ENCODE data around the gene GBF1. TPM values are rescaled to one million over a fixed set of nuclear protein-coding genes. Genes with fewer than 3 reads are reported as not detected.
A peak's percentile ranks its signal among the peaks of the same experiment; 100 is the strongest.

Gene GBF1
- total and polyA plus RNA-seq, 12 donors, result 20.7 to 60.5 (median 49.3) TPM

DNA sequence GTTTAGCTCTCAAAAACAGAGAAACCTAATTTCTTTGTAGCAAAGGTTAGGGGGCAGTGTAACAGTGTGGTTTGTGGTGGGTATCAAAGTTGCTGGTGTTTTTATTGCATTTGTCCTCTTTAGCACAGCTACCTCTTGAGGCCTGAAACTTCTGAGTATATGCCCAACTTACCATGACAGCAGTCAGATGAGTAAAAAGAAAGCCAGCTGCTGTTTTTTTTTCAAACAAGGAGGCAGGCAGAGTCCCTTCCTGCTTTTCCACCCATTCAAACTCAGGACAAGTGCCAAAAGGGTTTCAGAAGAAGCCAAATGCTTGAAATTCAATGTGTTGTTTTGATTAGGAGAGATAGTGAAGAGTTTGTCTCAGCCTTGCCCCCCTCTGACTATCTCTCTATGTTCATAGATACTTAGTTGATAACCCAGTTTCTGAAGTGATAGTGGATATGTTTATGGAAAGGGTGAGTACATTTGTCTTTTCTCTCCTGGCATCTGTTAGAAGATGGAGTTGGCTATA lies 23.1 kb downstream of the GBF1 start:
- intact Hi-C loops (cut with DNase I), result no loop called here
- Histone ChIP-seq H3K4me3 (no peak overlapping the region), H3K27me3 (no peaks in the 10 kb centered on the region), H3K36me3 (peaks cover 0 to 24% (median 6%) of the 10 kb centered on the region in 9 donors), H3K9me3 (no peaks in the 10 kb centered on the region), H3K4me1 (peaks cover 4 to 67% (median 42%) of the 10 kb centered on the region in 9 donors), H3K27ac (peak overlapping the region in 2 of 10 donors; percentile 11 to 32)
- DNase-seq, result no peak
- ATAC-seq, result peak in 3 of 8 donors; percentile 19 to 51 (median 33)
- TF ChIP-seq CTCF (IDR thresholded peaks at IDR 0.05), result no peak

GRCh38 chr10:102269017-102269416 lies 23.7 kb downstream of the GBF1 start:
- DNase-seq, result no peak
- H3K4me1 ChIP-seq, result peaks cover 4 to 67% (median 44%) of the 10 kb centered on the region in 9 donors
- intact Hi-C loops (cut with DNase I), result no loop called here
- H3K27me3 ChIP-seq, result no peaks in the 10 kb centered on the region
- no peaks in the 10 kb centered on the region for H3K9me3 ChIP-seq
- no peak for TF ChIP-seq CTCF (IDR thresholded peaks at IDR 0.05)
- no peak overlapping the region for H3K4me3 ChIP-seq
- H3K27ac ChIP-seq, result peak overlapping the region in 1 of 10 donors; percentile 32
- ATAC-seq, result peak in 1 of 8 donors; percentile 63
- WGBS, 2 donors, result 49 to 54% methylated on average over 3 of the region's 3 CpGs
- peaks cover 0 to 18% (median 2%) of the 10 kb centered on the region in 9 donors for H3K36me3 ChIP-seq

DNA sequence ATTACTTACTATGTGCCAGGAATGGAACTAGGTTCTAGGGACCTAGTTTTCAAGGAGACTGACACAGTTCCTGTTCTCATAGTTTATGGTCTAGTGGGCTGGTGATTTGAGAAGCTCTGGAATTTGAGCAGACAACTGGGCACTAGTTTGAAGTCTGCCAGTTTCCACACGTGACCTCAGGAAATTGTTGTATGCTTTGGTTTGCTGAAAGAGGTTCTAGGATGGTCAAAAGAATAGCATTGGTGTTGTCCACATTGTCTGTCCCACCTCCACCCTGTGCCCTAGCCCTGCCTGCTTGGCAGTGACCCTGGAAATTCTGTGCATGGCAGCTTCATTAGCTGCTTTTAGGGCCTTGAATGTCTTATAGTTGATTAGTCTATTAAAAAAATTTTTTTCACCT lies 28.7 kb downstream of the GBF1 start:
- DNase-seq (no peak), ATAC-seq (peak in 1 of 8 donors; percentile 63)
- H3K36me3 ChIP-seq, result peaks cover 0 to 16% (median 0%) of the 10 kb centered on the region in 9 donors
- H3K4me3 ChIP-seq, result no peak overlapping the region
- H3K9me3 ChIP-seq, result no peaks in the 10 kb centered on the region
- no peak overlapping the region for H3K27ac ChIP-seq
- no peaks in the 10 kb centered on the region for H3K27me3 ChIP-seq
- intact Hi-C loops (cut with DNase I), result no loop called here
- WGBS, 2 donors, result 43 to 46% methylated on average over 1 of the region's 1 CpG
- peaks cover 0 to 57% (median 33%) of the 10 kb centered on the region in 9 donors for H3K4me1 ChIP-seq
- TF ChIP-seq CTCF (IDR thresholded peaks at IDR 0.05), result no peak

DNA sequence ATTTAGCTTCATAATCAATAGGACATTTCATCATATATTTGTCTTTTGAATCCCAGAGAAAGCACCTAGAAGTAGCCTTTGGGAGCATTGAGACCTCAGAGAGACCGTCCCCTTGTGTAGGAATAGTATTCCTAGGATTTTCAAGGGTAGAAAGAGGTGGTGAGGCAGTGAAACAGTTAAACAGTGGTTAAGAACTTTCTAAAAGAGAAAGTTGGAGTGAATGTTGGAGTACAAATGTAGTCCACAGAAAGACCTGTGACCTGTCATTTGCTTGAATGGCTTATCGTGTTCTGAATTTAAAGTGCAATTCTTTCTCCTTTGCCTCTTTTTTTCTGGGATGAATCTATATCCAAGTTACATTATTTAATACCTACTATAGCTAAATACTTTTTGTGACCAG lies 30.0 kb downstream of the GBF1 start:
- H3K4me1 ChIP-seq, result peaks cover 5 to 62% (median 40%) of the 10 kb centered on the region in 9 donors
- H3K27me3 ChIP-seq, result no peaks in the 10 kb centered on the region
- WGBS, 2 donors, result 65 to 78% methylated on average over 2 of the region's 2 CpGs
- no peak for ATAC-seq
- no peak overlapping the region for H3K27ac ChIP-seq
- H3K9me3 ChIP-seq, result no peaks in the 10 kb centered on the region
- peaks cover 0 to 16% (median 0%) of the 10 kb centered on the region in 9 donors for H3K36me3 ChIP-seq
- H3K4me3 ChIP-seq, result no peak overlapping the region
- intact Hi-C loops (cut with DNase I), result no loop called here
- TF ChIP-seq CTCF (IDR thresholded peaks at IDR 0.05), result no peak
- DNase-seq, result no peak
